HepG2 (cell line): ENCODE measurements around the gene CRYM. TPM values are rescaled to one million over a fixed set of nuclear protein-coding genes. Genes with fewer than 3 reads are reported as not detected.

Experiments
- AGO2 ChIP-seq: fragments of 200-400 bp; formaldehyde crosslinking; optimal IDR thresholded peaks from 2 replicates; pipeline ENCODE3; 2017; ENCODE audit warnings: mild to moderate bottlenecking, low read depth, low read length, moderate library complexity
- DZIP1 ChIP-seq: sonication (generic); formaldehyde crosslinking; IDR thresholded peaks from 2 replicates; pipeline ENCODE4 v1.5.0; 2020; ENCODE audit warnings: mild to moderate bottlenecking, missing genetic modification reagents
- ISX ChIP-seq: sonication (generic); formaldehyde crosslinking; conservative IDR thresholded peaks from 2 replicates; pipeline ENCODE4 v1.5.0; 2020; ENCODE audit warnings: missing genetic modification reagents
- KDM4B ChIP-seq: sonication (generic); formaldehyde crosslinking; IDR thresholded peaks from 2 replicates; pipeline ENCODE4 v1.4.0; 2020; ENCODE audit warnings: missing genetic modification reagents
- MED13 ChIP-seq: sonication (generic); formaldehyde crosslinking; IDR thresholded peaks from 2 replicates; pipeline ENCODE4 v1.5.0; 2020; ENCODE audit warnings: missing genetic modification reagents
- NR2F2 ChIP-seq: IDR thresholded peaks from 2 replicates; pipeline ENCODE4 v1.6.1; 2012; ENCODE audit warnings: low read depth, inconsistent platforms, borderline replicate concordance
- REXO4 ChIP-seq: sonication (generic); formaldehyde crosslinking; IDR thresholded peaks from 2 replicates; pipeline ENCODE4 v1.8.0; 2022; ENCODE audit warnings: missing genetic modification reagents, mild to moderate bottlenecking, borderline replicate concordance
- SAP130 ChIP-seq: IDR thresholded peaks from 2 replicates; pipeline ENCODE4 v1.6.1; 2016; ENCODE audit warnings: low read depth
- SMARCE1 ChIP-seq: fragments of 450-650 bp; IDR thresholded peaks from 2 replicates; pipeline ENCODE4 v1.6.1; 2017; ENCODE audit warnings: borderline replicate concordance
- TEAD2 ChIP-seq: sonication (generic); formaldehyde crosslinking; IDR thresholded peaks from 2 replicates; pipeline ENCODE4 v1.9.0; 2021; ENCODE audit warnings: missing genetic modification reagents
- TOPORS ChIP-seq: sonication (generic); formaldehyde crosslinking; IDR thresholded peaks from 2 replicates; pipeline ENCODE4 v1.8.0; 2023; ENCODE audit warnings: mild to moderate bottlenecking, missing genetic modification reagents
- U2AF2 ChIP-seq: fragments of 200-400 bp; formaldehyde crosslinking; IDR thresholded peaks from 2 replicates; pipeline ENCODE4 v1.6.1; 2017; ENCODE audit warnings: low read depth, mild to moderate bottlenecking, low read length
- ZBTB38 ChIP-seq: sonication (generic); formaldehyde crosslinking; IDR thresholded peaks from 2 replicates; pipeline ENCODE4 v1.5.1; 2020; ENCODE audit warnings: mild to moderate bottlenecking, missing genetic modification reagents
- ZNF138 ChIP-seq: sonication (generic); formaldehyde crosslinking; IDR thresholded peaks from 2 replicates; pipeline ENCODE4 v1.5.0; 2020; ENCODE audit warnings: mild to moderate bottlenecking, low read depth, missing genetic modification reagents
- ZNF329 ChIP-seq: sonication (generic); formaldehyde crosslinking; IDR thresholded peaks from 2 replicates; pipeline ENCODE4 v1.9.0; 2021; ENCODE audit warnings: low read depth, mild to moderate bottlenecking, missing genetic modification reagents
- ZNF331 ChIP-seq: sonication (generic); formaldehyde crosslinking; IDR thresholded peaks from 2 replicates; pipeline ENCODE4 v1.4.0; 2020; ENCODE audit warnings: missing genetic modification reagents
- ZNF572 ChIP-seq: sonication (generic); formaldehyde crosslinking; IDR thresholded peaks from 2 replicates; pipeline ENCODE4 v1.5.1; 2020; ENCODE audit warnings: mild to moderate bottlenecking, missing genetic modification reagents
- ZNF691 ChIP-seq: sonication (generic); formaldehyde crosslinking; IDR thresholded peaks from 2 replicates; pipeline ENCODE4 v1.4.0; 2020; ENCODE audit warnings: missing genetic modification reagents, low read depth, mild to moderate bottlenecking, borderline replicate concordance
- ZNF839 ChIP-seq: sonication (generic); formaldehyde crosslinking; IDR thresholded peaks from 2 replicates; pipeline ENCODE4 v1.4.0; 2020; ENCODE audit warnings: missing genetic modification reagents, mild to moderate bottlenecking, borderline replicate concordance
- polyA plus RNA-seq, 8 experiments: library from polyadenylated mRNA; depleted of rRNA in 3 of 8; stranded (reverse) in 7 of 8; unstranded in 1 of 8; fragments of >200 nt; fragmentation: Illumina TruSeq in 4 of 8; extraction: Trizol in 4 of 8; gene quantifications; 2 replicates each; pipeline versions ENCODE4 v1.2.1 to v1.2.3, GENCODE V29; 2011 to 2016; ENCODE audit warnings: low read depth in 4 of 8, missing spikeins in 1 of 8, mixed read lengths in 1 of 8; ENCODE audit not compliant: insufficient read depth in 1 of 8
- total RNA-seq, 5 experiments: library from RNA; depleted of rRNA; stranded (reverse); fragments of >200 nt; fragmentation: Illumina TruSeq; extraction: Trizol; gene quantifications; 2 replicates each; pipeline ENCODE4 v1.2.3, GENCODE V29; 2016; ENCODE audit warnings: low read depth in 1 of 5
- TF ChIP-seq, protein P1 (sequence below): sonication (generic); formaldehyde crosslinking; IDR thresholded peaks from 2 replicates; pipeline ENCODE4 v1.4.0; 2020; ENCODE audit warnings: missing genetic modification reagents
- TF ChIP-seq, protein P2 (sequence below): sonication (generic); formaldehyde crosslinking; conservative IDR thresholded peaks from 2 replicates; pipeline ENCODE4 v1.4.0; 2020; ENCODE audit warnings: missing genetic modification reagents

CRYM gene
- total and polyA plus RNA-seq, 2 of the 13 experiments (the other 11 are each of a cell fraction or from before 2014, with no cell fraction given): 1.9 to 2.2 TPM

DNA sequence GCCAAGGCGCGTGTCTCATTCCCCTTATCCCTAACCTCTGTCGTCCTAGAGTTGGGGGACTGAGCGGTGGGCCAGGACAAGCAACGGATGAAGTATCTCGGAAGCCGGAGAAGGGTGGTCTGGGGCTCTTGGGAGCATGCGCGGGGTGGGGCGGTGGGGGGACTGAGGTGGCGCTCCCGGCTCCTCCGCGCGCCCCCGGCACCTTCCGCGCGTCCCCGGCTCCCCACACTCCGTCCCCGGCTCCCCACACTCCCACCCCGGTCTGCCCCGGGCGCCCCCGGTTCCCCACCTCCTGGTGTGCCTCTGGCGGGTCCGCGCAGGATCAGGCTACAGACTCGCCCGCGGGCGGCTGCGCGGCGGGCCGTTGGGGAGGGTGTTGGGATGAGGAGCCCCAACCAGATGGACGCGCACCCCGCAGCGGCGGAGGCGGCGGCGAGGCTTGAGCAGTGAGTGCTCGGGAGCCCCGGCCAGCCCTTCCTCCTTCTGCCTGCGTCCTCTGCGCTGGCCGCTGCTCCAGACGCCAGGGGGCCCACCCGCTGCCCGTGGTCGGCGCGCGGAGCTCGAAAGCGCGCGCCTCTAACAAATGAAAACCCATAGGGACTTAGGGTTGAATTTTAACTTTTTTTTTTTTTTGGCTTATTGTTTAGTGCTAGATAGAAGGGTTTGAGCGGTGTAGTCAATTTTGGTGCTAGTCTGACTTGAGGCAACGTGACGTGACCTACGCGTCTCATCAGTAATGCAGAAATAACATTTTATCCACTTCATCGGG, 5.6 kb upstream of the CRYM start (continued):
- TF ChIP-seq, protein P1, sequence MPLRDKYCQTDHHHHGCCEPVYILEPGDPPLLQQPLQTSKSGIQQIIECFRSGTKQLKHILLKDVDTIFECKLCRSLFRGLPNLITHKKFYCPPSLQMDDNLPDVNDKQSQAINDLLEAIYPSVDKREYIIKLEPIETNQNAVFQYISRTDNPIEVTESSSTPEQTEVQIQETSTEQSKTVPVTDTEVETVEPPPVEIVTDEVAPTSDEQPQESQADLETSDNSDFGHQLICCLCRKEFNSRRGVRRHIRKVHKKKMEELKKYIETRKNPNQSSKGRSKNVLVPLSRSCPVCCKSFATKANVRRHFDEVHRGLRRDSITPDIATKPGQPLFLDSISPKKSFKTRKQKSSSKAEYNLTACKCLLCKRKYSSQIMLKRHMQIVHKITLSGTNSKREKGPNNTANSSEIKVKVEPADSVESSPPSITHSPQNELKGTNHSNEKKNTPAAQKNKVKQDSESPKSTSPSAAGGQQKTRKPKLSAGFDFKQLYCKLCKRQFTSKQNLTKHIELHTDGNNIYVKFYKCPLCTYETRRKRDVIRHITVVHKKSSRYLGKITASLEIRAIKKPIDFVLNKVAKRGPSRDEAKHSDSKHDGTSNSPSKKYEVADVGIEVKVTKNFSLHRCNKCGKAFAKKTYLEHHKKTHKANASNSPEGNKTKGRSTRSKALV: peak; percentile 99
- TF ChIP-seq NR2F2: no peak
- TF ChIP-seq ZNF691 (CRISPR knock-in tag): peak; percentile 93
- peak; percentile 70 for TF ChIP-seq SAP130 (CRISPR knock-in tag)
- TF ChIP-seq ZNF329 (CRISPR knock-in tag): no peak
- peak; percentile 69; the same call in 1 of the 2 replicates for TF ChIP-seq ZBTB38 (CRISPR knock-in tag)
- TF ChIP-seq DZIP1 (CRISPR knock-in tag): peak; percentile 87; the same call in 1 of the 2 replicates
- no peak for TF ChIP-seq SMARCE1
- TF ChIP-seq, protein P2, sequence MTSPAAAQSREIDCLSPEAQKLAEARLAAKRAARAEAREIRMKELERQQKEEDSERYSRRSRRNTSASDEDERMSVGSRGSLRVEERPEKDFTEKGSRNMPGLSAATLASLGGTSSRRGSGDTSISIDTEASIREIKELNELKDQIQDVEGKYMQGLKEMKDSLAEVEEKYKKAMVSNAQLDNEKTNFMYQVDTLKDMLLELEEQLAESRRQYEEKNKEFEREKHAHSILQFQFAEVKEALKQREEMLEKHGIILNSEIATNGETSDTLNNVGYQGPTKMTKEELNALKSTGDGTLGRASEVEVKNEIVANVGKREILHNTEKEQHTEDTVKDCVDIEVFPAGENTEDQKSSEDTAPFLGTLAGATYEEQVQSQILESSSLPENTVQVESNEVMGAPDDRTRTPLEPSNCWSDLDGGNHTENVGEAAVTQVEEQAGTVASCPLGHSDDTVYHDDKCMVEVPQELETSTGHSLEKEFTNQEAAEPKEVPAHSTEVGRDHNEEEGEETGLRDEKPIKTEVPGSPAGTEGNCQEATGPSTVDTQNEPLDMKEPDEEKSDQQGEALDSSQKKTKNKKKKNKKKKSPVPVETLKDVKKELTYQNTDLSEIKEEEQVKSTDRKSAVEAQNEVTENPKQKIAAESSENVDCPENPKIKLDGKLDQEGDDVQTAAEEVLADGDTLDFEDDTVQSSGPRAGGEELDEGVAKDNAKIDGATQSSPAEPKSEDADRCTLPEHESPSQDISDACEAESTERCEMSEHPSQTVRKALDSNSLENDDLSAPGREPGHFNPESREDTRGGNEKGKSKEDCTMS (CRISPR knock-in tag): no peak
- TF ChIP-seq ZNF331 (CRISPR knock-in tag): no peak
- no peak for TF ChIP-seq ZNF138 (CRISPR knock-in tag)
- no peak for TF ChIP-seq ISX (CRISPR knock-in tag)
- TF ChIP-seq ZNF839 (CRISPR knock-in tag): no peak
- TF ChIP-seq AGO2: peak; percentile 37
- TF ChIP-seq ZNF572 (CRISPR knock-in tag): no peak
- no peak for TF ChIP-seq U2AF2
- no peak for TF ChIP-seq REXO4 (CRISPR knock-in tag)
- TF ChIP-seq MED13 (CRISPR knock-in tag): 0 out of 2 replicates have a peak, but pooled peaks have one; percentile 57
- TF ChIP-seq TOPORS (CRISPR knock-in tag): no peak
- TF ChIP-seq TEAD2 (CRISPR knock-in tag): no peak
- peak; percentile 81; the same call in 1 of the 2 replicates for TF ChIP-seq KDM4B (CRISPR knock-in tag)
